Stimulated activated naive CD4-positive, alpha-beta T cell (primary cell): ENCODE data around the gene PRRX1.

ENCODE experiments used
- DNase-seq, 6 experiments: peaks; one replicate each; lab custom pipeline; 2025; lab: John Stamatoyannopoulos, UW

Gene PRRX1

DNA sequence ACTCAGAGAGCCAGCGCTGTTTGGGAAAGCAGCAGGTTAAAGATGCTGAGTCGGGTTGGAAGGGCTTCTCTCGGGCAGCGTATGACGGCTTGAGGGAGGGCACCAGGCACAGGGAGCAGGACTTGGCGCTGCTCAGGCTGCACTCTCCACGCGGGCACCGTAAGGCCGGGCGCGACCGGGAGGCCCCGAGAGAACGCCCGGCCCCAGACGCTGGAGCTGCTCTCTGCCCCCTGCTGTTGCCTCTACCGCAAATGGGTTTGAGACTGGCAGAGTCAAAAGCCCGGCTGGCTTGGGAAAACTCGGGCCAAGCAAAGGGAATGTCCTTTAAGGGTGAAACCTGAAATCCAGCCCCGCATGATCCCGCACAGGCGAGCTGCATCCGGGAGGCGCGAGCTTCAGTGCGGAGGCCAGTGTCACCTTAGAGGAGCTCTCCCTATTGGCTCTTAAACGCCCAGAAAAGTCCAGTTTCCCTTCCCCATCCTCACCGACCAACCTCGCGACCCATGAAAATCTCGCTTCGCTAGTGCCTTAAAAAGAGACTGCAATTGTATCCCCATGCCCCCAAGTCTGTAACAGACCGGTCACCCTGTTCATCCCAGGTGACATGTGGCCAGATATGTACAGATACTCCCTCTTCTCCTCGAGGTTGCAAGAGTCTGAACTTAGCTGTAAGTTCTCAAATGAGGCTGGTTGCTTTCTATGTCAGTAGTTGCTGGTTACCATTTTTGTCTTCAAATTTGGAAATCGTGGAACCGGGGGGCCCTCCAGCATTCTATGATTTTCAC is 1.1 kb downstream of the PRRX1 start:
- no peak for DNase-seq

DNA sequence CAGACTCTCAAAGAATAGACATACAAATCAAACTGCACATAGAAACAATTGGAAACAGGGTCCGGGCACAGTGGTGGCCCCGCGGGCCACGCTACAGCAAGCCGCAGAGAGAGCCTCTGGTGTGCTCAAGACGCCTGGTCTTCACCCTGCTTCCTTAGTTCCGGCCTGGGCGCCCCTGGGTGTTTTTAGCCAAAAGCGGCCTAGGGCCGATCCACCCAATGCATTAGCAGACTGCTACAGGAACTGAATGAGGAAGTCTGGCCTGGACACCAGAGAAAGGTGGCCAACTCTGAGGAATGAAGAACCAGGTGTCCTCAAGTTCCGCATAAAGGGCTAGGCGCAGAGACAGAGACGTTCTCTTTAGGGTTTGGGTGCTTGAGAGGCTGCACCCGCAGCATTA is 1.7 kb downstream of the PRRX1 start:
- DNase-seq: no peak

DNA sequence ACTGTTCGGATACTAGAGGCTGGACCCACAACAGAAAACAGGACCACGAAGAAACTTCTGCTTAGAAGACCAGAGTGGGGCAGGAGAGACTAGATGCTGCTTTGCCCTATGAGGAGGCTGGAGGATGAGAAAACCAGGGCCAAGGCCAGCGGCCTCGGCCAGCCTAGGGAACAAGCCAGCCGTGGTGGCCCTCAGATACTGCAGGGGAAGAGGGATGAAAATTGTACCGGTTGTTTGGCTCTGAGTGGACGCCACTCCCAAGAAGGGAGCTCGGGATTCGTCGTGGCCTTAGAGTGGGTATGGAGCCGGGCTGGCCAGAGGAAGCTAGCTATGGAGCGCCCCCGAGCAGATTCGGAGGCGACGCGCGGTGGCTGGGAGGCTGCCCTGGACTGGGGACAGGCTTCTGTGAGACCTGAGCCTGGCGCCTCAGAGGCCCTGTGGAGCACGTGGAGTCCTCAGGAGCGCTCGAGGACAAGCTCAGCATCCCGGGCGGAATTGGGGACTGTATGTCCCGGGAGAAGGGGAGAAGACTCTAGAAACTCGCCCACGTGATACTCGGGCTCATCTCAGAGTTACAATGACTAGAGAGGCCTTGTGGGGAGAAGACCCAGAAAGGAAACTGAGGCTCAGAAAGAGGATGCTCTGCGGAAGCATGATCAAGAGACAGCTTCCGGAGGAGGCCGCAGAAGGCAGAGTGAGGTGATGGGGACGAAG is 2.8 kb downstream of the PRRX1 start:
- DNase-seq: no peak

DNA sequence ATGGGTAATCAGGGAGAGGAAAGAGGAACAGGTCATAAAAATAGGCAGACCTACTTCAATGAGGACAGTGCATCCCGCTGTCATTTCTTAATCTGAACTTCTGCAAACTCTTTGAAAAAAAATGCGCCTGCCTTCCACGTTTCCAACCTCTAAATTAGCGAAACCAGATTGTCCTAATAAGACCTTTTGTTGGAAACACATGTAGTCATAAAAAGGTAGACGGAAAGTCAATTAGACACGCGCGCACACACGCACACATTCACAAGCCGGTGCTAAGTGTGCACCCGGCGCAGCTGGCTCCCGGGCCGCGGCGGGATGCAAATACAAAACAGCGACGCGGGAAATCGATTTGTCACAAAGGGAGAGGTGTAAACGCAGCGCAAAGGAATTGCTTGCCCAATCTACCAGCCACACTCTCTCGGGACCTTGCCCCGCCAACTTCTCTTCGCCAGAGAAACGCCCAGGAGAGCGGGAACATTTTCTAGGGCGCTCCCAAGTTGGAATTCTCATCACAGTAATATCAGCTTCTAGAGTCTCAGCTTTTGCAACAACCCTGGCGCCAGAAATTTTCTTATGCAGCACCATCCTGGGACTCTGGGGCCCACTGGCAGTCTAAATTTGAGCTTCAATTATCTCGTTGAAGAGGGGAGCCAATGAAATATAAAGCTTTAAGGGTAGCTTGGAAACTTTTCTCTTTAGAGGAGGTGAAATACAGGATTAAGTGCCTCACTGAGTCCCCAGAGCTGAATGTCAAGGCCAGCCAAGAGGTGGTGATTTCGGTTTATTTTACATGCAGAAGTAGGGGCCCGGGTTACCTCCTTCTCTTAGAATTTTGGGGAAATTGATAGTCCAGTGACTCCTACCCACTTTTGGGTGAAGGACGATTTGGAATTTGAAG is 4.5 kb downstream of the PRRX1 start:
- no peak for DNase-seq

DNA sequence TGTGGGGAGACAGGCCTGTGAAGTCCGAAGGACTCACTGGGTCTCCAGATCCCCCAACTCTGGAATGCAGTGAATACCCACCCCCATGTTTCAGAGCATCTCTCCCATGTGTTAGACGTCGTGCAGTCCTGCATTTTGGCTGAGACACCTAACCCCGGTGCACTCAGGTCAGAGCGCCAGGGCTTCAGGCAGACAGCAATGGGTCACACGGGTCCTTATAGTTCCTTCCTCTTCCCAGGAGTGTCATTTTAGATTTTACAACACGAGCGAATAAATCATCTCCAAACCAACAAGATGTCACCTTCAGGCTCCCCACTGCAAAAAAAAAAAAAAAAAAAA is 5.1 kb downstream of the PRRX1 start:
- DNase-seq: no peak

DNA sequence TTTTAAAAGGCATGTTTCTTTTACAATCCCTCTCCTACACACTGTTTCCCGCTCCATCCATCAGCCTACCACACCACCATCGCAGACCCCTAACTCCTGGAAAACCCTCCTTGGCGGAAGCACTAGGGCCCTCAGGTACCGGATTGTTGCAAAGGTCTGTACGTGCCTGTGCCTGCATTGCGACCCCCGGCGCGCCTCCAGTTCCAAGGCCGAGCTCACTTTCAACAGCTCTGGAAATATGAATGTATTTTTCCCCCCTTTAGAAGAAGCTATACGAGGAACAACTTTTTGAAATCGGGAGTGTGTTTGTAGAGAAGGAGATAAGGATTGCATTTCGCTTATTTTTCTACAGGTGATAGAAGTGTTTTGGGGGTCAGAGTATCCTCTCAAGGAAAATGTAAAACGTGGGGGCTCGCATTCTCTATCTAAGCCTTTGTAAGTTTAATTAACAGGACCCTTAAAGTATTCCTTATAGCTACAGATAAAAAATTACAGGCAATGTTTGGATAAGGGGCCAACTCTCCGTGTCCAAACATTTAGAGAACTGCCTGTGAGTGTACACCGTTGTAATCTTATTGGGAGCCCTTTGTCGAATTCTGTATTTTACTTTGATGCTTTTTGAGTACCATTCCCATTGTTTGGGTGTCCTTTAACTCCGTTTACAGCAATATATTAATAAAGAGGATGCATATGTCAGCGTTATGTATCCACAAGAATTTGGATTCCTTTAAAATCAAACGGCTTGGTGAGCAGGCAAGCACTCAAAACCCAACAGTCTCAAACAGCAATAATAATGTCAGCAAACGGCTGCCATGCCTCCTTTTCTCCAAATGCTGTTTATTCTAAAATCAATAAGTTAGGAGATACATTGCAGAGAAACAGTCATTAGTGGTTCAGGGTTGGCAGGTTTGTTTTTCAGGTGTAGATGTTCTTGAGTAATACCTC is 5.9 kb downstream of the PRRX1 start:
- DNase-seq: no peak

DNA sequence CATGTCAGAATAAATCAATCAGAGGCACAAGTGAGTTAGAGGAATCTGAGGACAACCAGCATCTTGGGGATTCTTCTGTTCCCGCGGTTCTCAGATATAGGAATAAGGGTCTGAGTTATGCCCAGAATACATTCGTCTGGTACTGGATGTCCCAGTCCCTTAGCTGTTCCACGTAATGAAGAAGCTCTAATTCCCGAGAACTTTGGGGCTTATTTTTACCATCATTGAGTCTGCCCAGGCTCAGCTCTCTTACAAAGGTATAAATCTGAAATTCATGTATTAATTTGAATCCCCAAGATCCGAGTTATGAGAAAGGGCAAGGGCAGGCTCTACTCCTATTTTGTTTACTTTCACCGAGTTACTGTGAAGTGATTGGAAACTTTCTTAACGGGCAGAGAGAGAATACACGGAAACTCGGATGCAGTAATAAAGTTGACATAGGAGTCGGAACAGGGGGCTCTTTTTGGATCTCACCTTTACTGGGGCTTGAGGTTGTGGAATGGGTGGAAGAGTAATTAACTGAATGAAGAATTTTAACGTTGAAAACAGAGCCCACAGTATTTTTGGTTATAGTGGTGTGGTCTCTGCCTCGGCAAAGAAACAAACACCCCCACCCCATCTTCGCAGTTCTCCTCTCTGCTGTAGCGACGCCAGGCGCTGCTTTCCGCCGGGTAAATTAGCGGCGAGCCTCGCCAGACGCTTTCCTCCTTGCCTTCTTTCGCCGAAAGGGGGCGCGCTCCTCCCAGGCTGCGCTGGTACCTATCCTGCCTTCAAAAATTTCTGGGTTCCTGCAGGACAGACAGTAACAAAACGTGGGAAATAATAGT is 7.1 kb downstream of the PRRX1 start:
- DNase-seq: no peak

DNA sequence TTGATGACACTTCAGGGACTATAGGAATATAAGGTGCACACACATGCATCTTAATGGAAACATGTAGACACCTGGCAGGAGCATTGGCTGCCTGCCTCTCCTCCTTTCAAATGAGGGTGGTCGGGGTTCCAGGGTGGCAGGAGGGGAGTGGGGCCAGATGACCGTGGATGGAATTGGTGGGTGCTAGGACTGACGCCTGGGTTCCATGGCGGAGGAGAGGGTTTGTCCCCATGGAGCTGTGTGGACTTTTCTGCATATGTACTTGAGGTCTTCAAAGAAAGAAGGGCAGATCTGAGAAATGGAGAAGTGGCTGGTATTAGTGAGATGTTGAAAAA is 7.7 kb downstream of the PRRX1 start:
- no peak for DNase-seq

DNA sequence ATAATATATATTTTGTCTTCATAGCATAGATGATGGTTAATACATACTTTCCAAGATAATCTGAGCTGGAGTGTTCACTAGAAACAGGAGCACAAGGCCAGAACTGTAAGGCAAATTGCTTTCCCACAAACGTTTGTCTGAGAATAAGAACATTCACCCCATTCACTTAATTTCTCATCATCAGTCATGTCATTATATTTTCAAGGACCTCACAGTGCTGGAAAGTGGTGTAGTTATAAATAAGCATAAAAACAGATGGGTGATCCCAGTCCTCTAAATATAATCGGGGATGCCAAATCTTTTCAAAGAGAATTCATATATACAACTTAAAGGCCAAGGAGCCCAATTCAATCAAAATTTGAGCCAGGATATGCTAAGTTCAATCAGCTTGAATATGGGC is 8.4 kb downstream of the PRRX1 start:
- no peak for DNase-seq

DNA sequence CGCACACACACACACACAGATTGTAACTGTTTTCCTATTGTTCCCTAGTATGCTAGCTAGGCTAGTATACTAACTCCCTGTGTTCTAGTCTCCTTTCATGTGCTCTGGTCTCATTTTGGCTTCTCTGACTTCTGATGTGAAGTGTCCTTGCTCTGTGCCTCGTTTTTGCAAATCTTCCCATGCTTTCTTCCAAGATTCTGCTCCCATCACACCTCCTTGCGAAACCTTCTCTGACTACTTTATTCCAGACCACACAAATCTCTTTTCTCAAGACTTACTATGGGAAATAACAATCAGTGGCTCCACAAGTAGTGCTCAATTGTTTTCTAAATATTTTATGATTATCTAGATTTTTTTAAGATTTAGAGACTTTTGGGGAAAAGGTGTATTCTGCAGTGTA is 10.3 kb downstream of the PRRX1 start:
- DNase-seq: no peak

DNA sequence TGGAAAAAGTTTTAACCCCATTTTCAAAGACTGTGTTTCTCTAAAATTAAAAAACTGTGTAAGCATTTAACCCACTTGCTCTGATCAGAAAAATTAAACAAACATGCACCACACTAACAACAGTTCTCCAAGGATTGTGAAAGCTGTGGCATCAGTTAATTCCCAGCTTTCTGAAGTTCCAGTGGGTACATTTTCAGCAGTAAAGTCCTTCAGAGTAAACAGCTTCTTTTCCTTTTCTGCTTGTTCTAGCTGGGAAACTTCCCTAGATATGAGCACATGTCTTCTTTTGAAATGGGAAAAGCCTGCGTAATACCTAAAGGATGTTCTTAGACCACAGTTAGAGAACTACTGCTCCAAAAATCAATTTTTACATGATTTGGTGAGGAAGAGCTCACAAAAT is 11.1 kb downstream of the PRRX1 start:
- no peak for DNase-seq

DNA sequence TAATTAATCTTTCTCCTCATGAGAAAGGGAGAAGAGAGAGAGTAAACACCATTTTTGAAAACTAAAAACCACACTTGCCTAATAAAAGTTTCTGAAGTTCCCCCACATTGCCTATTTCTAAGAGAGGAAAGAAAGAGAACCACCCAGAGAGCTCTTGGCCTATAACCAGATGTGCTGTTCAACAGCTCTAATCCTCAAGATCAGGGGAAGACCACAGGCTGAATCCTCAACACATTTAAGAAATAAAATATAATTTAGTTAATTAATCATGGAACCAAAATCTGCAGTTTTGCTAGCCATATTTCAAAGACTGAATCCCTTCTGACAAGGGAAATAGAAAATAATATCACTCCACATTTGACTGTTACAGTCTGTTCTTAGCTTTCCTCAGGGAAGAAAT is 11.9 kb downstream of the PRRX1 start:
- DNase-seq: no peak

DNA sequence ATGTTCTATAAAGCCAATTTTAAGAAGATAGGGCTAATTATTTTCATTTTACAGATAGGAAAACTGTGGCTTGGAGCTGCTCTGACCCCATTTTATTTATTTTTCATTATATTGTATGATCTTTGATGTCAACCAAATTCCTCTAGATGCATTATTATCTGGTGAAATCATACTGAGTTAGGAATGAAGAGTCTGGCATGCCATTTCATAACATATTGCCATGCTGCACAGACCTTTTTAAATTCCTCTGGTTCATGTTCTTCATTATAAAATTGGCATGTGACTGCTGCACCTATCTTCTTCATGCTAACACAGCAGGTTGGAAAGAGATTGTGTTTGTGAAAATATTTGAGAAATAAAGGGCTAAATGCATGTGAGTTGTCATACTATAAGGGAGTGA is 12.7 kb downstream of the PRRX1 start:
- no peak for DNase-seq

DNA sequence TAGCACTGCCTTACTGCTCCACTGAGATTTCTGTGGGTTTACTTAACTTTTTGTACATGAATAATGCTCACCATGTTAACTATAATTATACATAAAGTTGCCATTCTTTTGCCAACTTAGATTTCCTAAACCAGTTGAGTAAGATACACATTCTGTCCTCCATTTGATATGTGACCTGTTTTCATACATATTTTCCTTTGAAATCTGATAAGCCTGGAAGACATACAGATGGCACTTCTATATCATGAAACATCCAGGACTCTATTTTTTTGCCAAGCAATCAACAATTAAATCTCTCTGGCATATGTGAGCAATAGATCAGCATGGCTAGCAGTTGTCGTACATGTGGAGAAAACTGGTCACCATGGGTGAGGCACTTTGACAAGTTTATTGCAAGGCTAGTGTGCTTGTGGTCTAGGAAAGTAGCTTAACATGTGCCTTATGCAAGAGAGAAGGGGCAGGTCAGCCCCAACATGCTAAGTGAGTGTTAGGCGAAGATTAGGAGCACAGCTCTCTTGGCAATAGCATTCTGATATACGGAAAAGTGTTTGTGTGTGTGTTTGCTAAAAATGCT is 14.2 kb downstream of the PRRX1 start:
- no peak for DNase-seq

DNA sequence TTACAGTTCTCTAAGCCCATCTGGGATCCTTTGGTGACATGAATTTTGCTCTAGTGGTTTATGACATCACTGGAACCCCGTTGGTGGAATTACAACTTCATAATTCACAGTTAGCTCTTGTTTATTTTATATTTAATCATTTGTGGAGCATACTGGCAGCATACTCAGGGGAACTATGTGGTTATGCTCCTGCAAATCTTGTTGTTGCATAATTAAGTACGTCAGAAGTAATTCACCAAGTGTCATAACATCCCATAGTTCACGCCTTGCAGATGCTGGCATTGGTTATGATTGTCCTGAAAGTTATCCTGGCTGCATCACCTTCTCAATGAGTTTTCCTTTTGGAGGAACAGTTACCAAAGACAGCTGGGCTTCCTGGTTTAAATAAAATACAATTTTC is 16.5 kb downstream of the PRRX1 start:
- no peak for DNase-seq

DNA sequence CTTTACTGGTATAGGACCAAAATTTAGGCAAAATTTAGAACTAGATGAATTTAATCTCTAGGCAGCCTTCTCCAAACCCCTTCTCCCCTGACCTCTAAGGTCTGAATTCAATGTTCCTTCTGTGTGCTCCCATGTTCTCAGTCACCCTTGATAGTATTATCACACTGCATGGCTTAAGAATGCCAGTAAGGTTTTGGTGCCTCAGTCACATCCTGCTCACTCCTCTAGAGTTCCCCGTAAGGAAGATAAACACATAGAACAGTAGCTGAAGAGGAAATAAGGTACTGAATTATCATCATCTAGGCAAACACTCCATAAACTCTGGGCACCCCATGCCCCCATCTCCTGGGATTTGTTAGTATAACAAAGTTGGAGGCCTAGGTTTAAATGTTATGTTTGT is 18.2 kb downstream of the PRRX1 start:
- DNase-seq: no peak

DNA sequence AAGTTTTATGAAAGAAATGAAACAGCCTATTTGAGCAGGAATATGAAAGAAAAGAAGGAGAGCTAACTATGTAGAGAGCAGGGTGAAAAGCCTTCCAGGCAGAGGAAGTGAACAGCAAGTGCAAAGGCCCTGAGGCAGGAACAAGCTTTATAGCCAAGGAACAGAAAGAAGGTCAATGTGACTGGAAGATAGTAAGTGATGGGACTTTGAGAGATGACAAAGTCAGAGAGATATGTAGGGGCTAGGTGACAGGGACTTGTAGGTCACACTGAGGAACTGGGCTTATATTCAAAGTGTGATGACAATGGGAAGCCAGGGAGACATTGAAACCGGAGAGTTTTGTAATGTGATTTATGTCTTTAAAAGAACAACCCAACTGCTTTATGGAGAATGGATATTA is 18.9 kb downstream of the PRRX1 start:
- no peak for DNase-seq

DNA sequence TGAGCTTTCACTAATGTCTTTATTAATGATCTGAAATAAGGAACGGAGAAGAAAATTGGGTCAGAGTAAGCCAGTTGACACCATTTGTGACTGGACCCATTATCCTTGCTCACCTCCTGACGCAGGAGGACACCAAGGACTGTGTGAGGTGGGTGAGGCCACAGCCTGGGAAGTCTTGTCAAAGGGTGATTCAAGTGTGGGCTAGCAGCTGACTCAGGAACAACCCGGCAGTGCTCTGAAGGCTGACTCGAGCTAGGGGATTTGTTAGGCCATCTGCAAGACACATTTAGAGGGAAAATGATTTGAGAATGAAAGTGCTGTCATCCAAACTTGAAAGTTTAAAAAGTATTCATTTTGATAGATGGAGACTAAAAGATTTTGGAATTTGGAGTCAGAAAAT is 21.2 kb downstream of the PRRX1 start:
- no peak for DNase-seq

DNA sequence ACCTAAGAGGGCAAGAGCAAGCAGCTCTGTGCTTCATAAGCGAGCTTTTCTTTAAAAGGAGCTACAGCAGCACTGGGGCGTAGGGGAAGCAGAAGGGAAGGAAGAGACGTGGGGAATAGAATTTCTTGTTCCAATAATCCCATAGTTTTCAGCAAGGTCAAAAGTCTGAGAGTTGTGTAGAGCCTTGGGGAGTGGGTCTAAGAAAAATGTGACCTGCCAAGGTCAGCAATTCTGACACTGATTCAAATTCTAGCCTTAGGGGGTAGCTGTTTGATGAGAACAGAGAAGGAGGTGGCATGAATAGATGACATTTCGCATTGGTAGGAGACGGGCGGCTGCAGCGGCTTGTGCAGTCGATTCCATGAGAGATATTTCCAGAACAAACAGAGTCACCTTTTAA is 22.4 kb downstream of the PRRX1 start:
- no peak for DNase-seq

DNA sequence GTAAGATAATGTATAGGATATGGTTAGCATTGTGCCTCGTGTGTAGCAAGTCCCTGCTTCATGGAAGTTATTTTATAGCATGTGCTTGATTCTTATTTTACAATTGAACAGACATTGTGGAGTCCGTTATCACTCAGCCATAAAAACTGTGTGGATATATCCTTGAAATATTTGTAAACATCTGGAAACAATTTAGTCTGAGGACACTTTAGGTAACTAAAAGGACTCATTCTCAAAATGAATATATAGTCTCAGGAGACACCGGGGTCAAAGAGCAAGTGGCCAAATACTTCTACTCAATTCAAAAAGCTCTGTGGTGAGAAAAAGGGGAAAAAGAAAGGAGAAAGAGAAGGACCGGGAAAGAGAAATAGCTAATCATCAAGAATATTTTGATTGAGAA is 23.7 kb downstream of the PRRX1 start:
- DNase-seq: no peak

DNA sequence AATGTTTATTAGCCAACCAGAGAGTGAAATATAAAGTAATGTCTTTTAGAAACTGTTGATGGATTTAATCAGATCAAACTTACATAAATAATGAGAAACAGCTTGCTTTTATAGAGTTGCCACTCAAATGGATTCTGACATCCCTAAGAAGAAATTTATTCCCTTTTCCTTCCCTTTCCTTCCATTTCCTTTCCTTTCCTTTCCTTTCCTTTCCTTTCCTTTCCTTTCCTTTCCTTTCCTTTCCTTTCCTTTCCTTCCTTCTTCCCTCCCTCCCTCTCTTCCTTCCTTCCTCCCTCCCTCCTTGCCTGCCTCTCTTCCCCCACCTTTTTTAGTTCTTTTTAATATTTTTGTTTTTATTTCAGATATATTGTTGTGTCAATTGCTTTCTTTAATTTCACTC is 27.3 kb downstream of the PRRX1 start:
- DNase-seq: no peak
